Subcutaneous adipose tissue (tissue), 4 donors: Measurements from ENCODE around the gene LRP1B. TPM values are rescaled to one million over a fixed set of nuclear protein-coding genes. Genes with fewer than 3 reads are reported as not detected.

Experiments used
- total RNA-seq, 4 donors: library from RNA; depleted of rRNA; stranded (reverse); fragments of >200 nt; gene quantifications; one replicate each; pipeline ENCODE4 v1.1.0, GENCODE V29; 2016
- TF ChIP-seq, protein P1 (sequence below): fragments of 450-650 bp; IDR thresholded peaks from one replicate; pipeline ENCODE4 v1.5.1; 2016; ENCODE audit warnings: low read depth, mild to moderate bottlenecking, control low read depth, antibody characterized with exemption, moderate library complexity

Gene LRP1B
- total RNA-seq, 4 donors from 2014 or later: 4.2 to 50.2 (median 14.7) TPM

DNA sequence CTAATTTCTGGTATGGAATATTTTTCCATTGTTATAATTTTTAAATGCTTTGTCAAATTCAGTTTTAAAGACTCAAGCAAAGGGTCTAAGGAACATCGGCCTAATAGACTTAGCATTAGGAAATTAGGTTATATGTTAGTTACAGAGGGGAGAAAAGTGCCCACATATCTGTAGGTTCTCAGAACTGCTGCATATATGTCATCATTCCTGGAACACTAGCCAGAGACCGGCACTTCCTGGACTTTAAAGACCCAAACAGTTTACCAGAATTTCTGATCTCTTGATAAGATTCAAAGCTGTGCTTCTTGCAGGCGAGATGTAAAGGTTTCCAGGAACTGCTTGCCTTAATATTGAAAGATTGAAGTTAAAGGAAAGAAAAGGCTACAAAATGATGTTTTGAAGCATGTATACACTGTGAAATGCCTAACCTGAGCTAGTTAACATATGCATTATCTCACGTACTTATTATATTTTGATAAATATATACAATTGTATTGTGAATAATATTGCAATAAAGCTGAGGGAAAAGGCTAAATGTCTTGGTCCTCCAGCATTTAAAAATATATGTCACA, 993.6 kb downstream of the LRP1B start:
- TF ChIP-seq, protein P1, sequence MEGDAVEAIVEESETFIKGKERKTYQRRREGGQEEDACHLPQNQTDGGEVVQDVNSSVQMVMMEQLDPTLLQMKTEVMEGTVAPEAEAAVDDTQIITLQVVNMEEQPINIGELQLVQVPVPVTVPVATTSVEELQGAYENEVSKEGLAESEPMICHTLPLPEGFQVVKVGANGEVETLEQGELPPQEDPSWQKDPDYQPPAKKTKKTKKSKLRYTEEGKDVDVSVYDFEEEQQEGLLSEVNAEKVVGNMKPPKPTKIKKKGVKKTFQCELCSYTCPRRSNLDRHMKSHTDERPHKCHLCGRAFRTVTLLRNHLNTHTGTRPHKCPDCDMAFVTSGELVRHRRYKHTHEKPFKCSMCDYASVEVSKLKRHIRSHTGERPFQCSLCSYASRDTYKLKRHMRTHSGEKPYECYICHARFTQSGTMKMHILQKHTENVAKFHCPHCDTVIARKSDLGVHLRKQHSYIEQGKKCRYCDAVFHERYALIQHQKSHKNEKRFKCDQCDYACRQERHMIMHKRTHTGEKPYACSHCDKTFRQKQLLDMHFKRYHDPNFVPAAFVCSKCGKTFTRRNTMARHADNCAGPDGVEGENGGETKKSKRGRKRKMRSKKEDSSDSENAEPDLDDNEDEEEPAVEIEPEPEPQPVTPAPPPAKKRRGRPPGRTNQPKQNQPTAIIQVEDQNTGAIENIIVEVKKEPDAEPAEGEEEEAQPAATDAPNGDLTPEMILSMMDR: no peak

GRCh38 chr2:141133883-141134282, 996.9 kb downstream of the LRP1B start:
- TF ChIP-seq, protein P1: no peak

GRCh38 chr2:141125432-141125831, 1005.4 kb downstream of the LRP1B start:
- TF ChIP-seq, protein P1: no peak

GRCh38 chr2:141118836-141119235, 1012.0 kb downstream of the LRP1B start:
- TF ChIP-seq, protein P1: no peak

DNA sequence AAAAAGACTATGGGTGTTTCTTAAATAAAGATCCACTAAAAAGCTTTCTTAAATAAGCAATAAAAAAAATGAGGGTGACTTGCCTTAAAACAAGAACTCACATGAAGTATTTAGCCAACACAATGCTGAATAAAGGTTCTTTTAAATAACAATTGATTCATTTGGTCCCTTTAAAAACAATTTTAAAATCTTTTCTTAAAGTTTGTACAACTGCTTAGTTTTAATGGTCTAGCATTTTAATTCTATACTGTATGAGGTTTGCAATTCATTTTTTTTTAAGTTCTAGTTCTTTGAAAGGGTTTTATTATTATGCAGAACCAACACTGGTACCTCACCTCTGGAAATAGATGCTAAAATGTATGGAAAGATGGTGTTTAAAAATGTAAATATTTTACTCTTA, 1017.5 kb downstream of the LRP1B start:
- TF ChIP-seq, protein P1: no peak

- TF ChIP-seq, protein P1: no peak
These were observed 1021.2 kb downstream of the LRP1B start for GRCh38 chr2:141109633-141110032.

GRCh38 chr2:141105763-141106162, 1025.1 kb downstream of the LRP1B start:
- TF ChIP-seq, protein P1: no peak
